Type B pancreatic cell (in vitro differentiated cells): ENCODE data around the gene GABPB2. TPM values are rescaled to one million over a fixed set of nuclear protein-coding genes. Genes with fewer than 3 reads are reported as not detected.

ENCODE experiments used
- DNase-seq: peaks from one replicate; pipeline ENCODE4 v3.0.0; 2021; ENCODE audit warnings: mixed read lengths; ENCODE audit not compliant: unreplicated experiment; ENCODE audit errors: extremely low spot score
- H3K27ac Mint-ChIP-seq: 2 replicates; pipeline ENCODE4 v1.8.0; 2021; ENCODE audit warnings: mild to moderate bottlenecking, mixed read lengths
- H3K27me3 Mint-ChIP-seq: 2 replicates; pipeline ENCODE4 v1.8.0; 2021; ENCODE audit warnings: mixed read lengths
- H3K36me3 Mint-ChIP-seq: 2 replicates; pipeline ENCODE4 v1.8.0; 2021; ENCODE audit warnings: mixed read lengths
- H3K4me1 Mint-ChIP-seq: one replicate; pipeline ENCODE4 v1.8.0; 2021; ENCODE audit warnings: mixed read lengths; ENCODE audit not compliant: unreplicated experiment
- H3K4me3 Mint-ChIP-seq: 2 replicates; pipeline ENCODE4 v1.8.0; 2021; ENCODE audit warnings: mild to moderate bottlenecking, mixed read lengths
- H3K9me3 Mint-ChIP-seq: 2 replicates; pipeline ENCODE4 v1.8.0; 2021; ENCODE audit warnings: mixed read lengths
- CTCF ChIP-seq: fragments of 200-600 bp; sonication (generic); conservative IDR thresholded peaks from 2 replicates; pipeline ENCODE4 v1.5.0; 2021; ENCODE audit warnings: antibody characterized with exemption, mild to moderate bottlenecking
- total RNA-seq: library from RNA; stranded (reverse); gene quantifications from 2 replicates; pipeline ENCODE4 v1.2.1, GENCODE V29; 2021; ENCODE audit warnings: low replicate concordance

Gene GABPB2
- total RNA-seq, 1 donor from 2014 or later: 13.6 TPM

- Mint-ChIP-seq H3K4me1 (no peaks in the 10 kb centered on the region), H3K27ac (no peak overlapping the region), H3K27me3 (peaks cover 26% of the 10 kb centered on the region), H3K4me3 (no peak overlapping the region), H3K9me3 (no peaks in the 10 kb centered on the region), H3K36me3 (peaks cover 12% of the 10 kb centered on the region)
- TF ChIP-seq CTCF: no peak
- DNase-seq: no peak
Observed at GRCh38 chr1:151134991-151135390, 64.4 kb downstream of the GABPB2 start.

GRCh38 chr1:151135433-151136385 lies 65.1 kb downstream of the GABPB2 start:
- Mint-ChIP-seq H3K27me3 (peaks cover 22% of the 10 kb centered on the region), H3K27ac (no peak overlapping the region), H3K4me3 (no peak overlapping the region), H3K4me1 (no peaks in the 10 kb centered on the region), H3K36me3 (peaks cover 12% of the 10 kb centered on the region), H3K9me3 (no peaks in the 10 kb centered on the region)
- DNase-seq: no peak
- TF ChIP-seq CTCF: no peak

DNA sequence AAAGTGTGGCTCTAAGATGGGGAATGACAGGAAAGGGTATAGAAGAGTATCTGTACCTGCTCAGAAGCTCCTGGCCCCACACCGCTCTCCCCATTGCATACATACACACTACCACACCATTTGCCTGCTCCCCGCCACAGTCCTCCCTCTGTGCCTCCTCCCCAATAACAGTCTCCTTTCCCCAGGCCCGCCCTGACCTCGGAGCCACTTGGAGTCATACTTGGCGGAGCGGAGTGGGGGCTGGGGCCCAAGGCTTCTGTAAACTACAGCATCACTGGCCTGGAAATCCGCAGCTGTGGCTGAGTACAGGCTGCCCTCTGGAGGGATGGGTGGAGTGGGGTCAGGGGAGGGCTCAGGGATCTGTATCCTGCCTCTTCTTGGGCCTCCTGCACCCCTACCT lies 67.2 kb downstream of the GABPB2 start:
- Mint-ChIP-seq H3K36me3 (peaks cover 12% of the 10 kb centered on the region), H3K4me1 (no peaks in the 10 kb centered on the region), H3K27ac (no peak overlapping the region), H3K27me3 (peaks cover 11% of the 10 kb centered on the region), H3K9me3 (no peaks in the 10 kb centered on the region), H3K4me3 (no peak overlapping the region)
- TF ChIP-seq CTCF: no peak
- DNase-seq: no peak

DNA sequence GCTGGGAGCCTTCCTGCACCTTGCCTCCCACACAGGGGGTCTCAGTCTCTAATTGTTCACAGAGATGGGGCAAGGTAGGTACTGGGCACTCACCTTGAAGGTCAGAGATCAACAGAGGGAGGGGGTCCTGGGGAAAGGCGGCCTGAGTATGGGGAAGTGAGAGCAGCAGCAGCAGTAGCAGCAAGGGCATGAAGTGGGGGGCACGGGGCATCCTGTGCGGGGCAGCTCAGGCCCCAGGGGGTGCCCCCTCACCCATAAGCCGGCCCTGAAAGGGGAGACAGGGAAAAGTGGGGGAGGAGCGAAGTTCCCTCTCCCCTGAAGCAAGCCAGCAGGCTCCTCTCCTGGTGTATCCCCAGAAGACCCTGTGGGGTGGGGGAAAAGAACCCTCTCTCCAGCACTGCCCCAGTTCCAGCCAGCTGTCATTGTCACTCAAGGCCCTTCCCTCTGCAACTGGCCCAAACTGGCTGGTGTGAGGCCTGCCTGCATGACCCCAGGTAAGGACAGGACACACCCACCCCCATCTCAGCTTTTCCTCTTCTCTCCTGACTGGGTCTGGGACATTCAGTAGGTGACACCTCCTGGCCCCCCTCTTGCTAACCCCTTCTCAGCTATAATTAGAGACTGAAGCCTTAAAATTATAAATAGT lies 72.0 kb downstream of the GABPB2 start:
- Mint-ChIP-seq H3K4me1 (peaks cover 33% of the 10 kb centered on the region), H3K36me3 (peaks cover 4% of the 10 kb centered on the region), H3K27ac (no peak overlapping the region), H3K4me3 (no peak overlapping the region), H3K9me3 (no peaks in the 10 kb centered on the region), H3K27me3 (peaks cover 8% of the 10 kb centered on the region)
- no peak for DNase-seq
- no peak for TF ChIP-seq CTCF

DNA sequence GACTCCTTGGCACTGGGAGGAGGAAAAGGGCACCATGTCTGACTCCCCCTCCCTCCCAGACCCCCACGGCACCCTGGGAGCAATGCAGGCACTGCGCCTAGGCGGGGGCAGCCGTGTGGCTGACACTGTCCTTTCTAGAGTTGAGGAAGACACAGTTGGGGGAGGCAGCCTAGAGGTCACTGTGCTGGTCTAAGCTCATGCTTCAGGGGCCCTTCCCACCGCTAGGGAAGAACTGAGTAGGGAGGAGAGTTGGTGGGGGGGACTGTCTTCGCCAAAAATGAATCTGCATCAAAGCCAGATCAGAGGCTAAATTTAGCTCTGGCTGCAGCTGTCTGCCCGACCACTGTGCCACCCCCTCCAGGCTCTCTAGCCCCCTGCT lies 72.5 kb downstream of the GABPB2 start:
- no peak for TF ChIP-seq CTCF
- DNase-seq: no peak
- H3K36me3 Mint-ChIP-seq: peaks cover 4% of the 10 kb centered on the region
- H3K27me3 Mint-ChIP-seq: peaks cover 12% of the 10 kb centered on the region
- no peak overlapping the region for H3K27ac Mint-ChIP-seq
- H3K9me3 Mint-ChIP-seq: no peaks in the 10 kb centered on the region
- H3K4me3 Mint-ChIP-seq: no peak overlapping the region
- H3K4me1 Mint-ChIP-seq: peaks cover 38% of the 10 kb centered on the region
